ENCODE results near the gene CCDC134.

Gene CCDC134

GRCh38 chr22:41875531-41876270 lies 75.2 kb downstream of the CCDC134 start:
- Histone ChIP-seq H3K9me3 (ENCODE audit: control insufficient read depth, low read length) (no peaks in the 10 kb centered on the region), H3K27me3 (replicated peaks; ENCODE audit: control insufficient read depth, insufficient read depth, low read length, poor library complexity, severe bottlenecking) (no peaks in the 10 kb centered on the region), H3K4me3 (ENCODE audit: insufficient read depth, low read depth, low read length, poor library complexity, severe bottlenecking) (no peak overlapping the region), H3K4me1 (ENCODE audit: control insufficient read depth, insufficient read depth, low read length, poor library complexity, severe bottlenecking) (no peaks in the 10 kb centered on the region), H3K27ac (ENCODE audit: insufficient read depth, low read length, poor library complexity, severe bottlenecking) (no peak overlapping the region), H3K36me3 (ENCODE audit: control insufficient read depth, insufficient read depth, low read length) (peaks cover 65% of the 10 kb centered on the region)
- DNase-seq = no peak

All from effector memory CD4-positive, alpha-beta T cell (primary cell).